ENCODE data around the gene ZNF775. TPM values are rescaled to one million over a fixed set of nuclear protein-coding genes. Genes with fewer than 3 reads are reported as not detected.

ZNF775 gene
- 1 to 10 TPM; 1.4 to 8.9 (median 4.5) TPM for polyA plus RNA-seq (ENCODE audit: low read depth in 6 of 6)

GRCh38 chr7:150378853-150379440, at the start of gene ZNF775:
Gene ZNF775, plus strand, starts transcription at chr7:150379330. Its CDS starts 9,141 bp downstream, at chr7:150388471.
- H3K4me3 Mint-ChIP-seq, result peak within 1 kb of the TSS; percentile 83 to 97 (median 94)
- peaks cover 46 to 67% (median 58%) of the 10 kb centered on the region in 3 donors for H3K4me1 Mint-ChIP-seq
- no peaks in the 10 kb centered on the region for H3K9me3 Mint-ChIP-seq
- H3K27ac Mint-ChIP-seq, result peak within 1 kb of the TSS; percentile 96 to 98 (median 97)
- H3K27me3 Mint-ChIP-seq, result no peaks in the 10 kb centered on the region
- DNase-seq (peak; percentile 96), ATAC-seq (ENCODE audit: low read depth in 2 of 2) (peak; percentile 88)
- H3K36me3 Mint-ChIP-seq, result no peaks in the 10 kb centered on the region

- Mint-ChIP-seq H3K4me3 (no peak overlapping the region), H3K27ac (peak overlapping the region in 1 of 6 donors; percentile 90), H3K27me3 (no peaks in the 10 kb centered on the region), H3K9me3 (no peaks in the 10 kb centered on the region), H3K4me1 (peaks cover 8 to 17% (median 11%) of the 10 kb centered on the region in 3 donors), H3K36me3 (peaks cover 7 to 9% of the 10 kb centered on the region in 2 donors)
- DNase-seq (no peak), ATAC-seq (ENCODE audit: low read depth in 2 of 2) (no peak)
These were observed 49.6 kb upstream of the ZNF775 start for GRCh38 chr7:150329331-150330120.

- H3K4me1 Mint-ChIP-seq, result peaks cover 0 to 9% (median 6%) of the 10 kb centered on the region in 3 donors
- peaks cover 7 to 9% of the 10 kb centered on the region in 2 donors for H3K36me3 Mint-ChIP-seq
- H3K4me3 Mint-ChIP-seq, result no peak overlapping the region
- H3K27ac Mint-ChIP-seq, result peak overlapping the region in 1 of 6 donors; percentile 90
- ATAC-seq (ENCODE audit: low read depth in 2 of 2) (no peak), DNase-seq (no peak)
- no peaks in the 10 kb centered on the region for H3K9me3 Mint-ChIP-seq
- peaks cover 0 to 3% (median 0%) of the 10 kb centered on the region in 3 donors for H3K27me3 Mint-ChIP-seq
These were observed 48.8 kb upstream of the ZNF775 start for GRCh38 chr7:150330211-150330885.

- no peak overlapping the region for H3K27ac Mint-ChIP-seq
- ATAC-seq (ENCODE audit: low read depth in 2 of 2) (no peak), DNase-seq (no peak)
- peaks cover 9 to 14% of the 10 kb centered on the region in 2 donors for H3K36me3 Mint-ChIP-seq
- no peak overlapping the region for H3K4me3 Mint-ChIP-seq
- H3K27me3 Mint-ChIP-seq, result peaks cover 0 to 5% (median 0%) of the 10 kb centered on the region in 3 donors
- peaks cover 0 to 2% (median 0%) of the 10 kb centered on the region in 3 donors for H3K4me1 Mint-ChIP-seq
- no peaks in the 10 kb centered on the region for H3K9me3 Mint-ChIP-seq
These were observed 46.1 kb upstream of the ZNF775 start for GRCh38 chr7:150332852-150333635.

GRCh38 chr7:150333659-150334058, 45.5 kb upstream of the ZNF775 start:
- Mint-ChIP-seq H3K27me3 (peaks cover 0 to 5% (median 0%) of the 10 kb centered on the region in 3 donors), H3K4me1 (peaks cover 0 to 2% (median under 1%) of the 10 kb centered on the region in 3 donors), H3K9me3 (no peaks in the 10 kb centered on the region), H3K36me3 (peaks cover 9 to 17% of the 10 kb centered on the region in 2 donors), H3K4me3 (no peak overlapping the region), H3K27ac (no peak overlapping the region)
- DNase-seq (no peak), ATAC-seq (ENCODE audit: low read depth in 2 of 2) (no peak)

- Mint-ChIP-seq H3K4me1 (peaks cover 2 to 3% (median 2%) of the 10 kb centered on the region in 3 donors), H3K36me3 (peaks cover 4 to 13% of the 10 kb centered on the region in 2 donors), H3K9me3 (no peaks in the 10 kb centered on the region), H3K27ac (no peak overlapping the region), H3K27me3 (peaks cover 0 to 7% (median 0%) of the 10 kb centered on the region in 3 donors), H3K4me3 (no peak overlapping the region)
- no peak for ATAC-seq (ENCODE audit: low read depth in 2 of 2)
- DNase-seq, result no peak
These were observed 45.0 kb upstream of the ZNF775 start for GRCh38 chr7:150334108-150334507.

GRCh38 chr7:150335108-150335773, 43.9 kb upstream of the ZNF775 start:
- H3K27me3 Mint-ChIP-seq, result peaks cover 8 to 12% (median 11%) of the 10 kb centered on the region in 3 donors
- no peaks in the 10 kb centered on the region for H3K9me3 Mint-ChIP-seq
- H3K27ac Mint-ChIP-seq, result peak overlapping the region in 1 of 6 donors; percentile 33
- H3K4me1 Mint-ChIP-seq, result peaks cover 9 to 13% (median 9%) of the 10 kb centered on the region in 3 donors
- DNase-seq, result no peak
- no peak for ATAC-seq (ENCODE audit: low read depth in 2 of 2)
- H3K4me3 Mint-ChIP-seq, result no peak overlapping the region
- H3K36me3 Mint-ChIP-seq, result peaks cover 0 to 10% of the 10 kb centered on the region in 2 donors

GRCh38 chr7:150335774-150336112, 43.4 kb upstream of the ZNF775 start:
- ATAC-seq (ENCODE audit: low read depth in 2 of 2) (no peak), DNase-seq (no peak)
- Mint-ChIP-seq H3K27ac (no peak overlapping the region), H3K36me3 (peaks cover 0 to 10% of the 10 kb centered on the region in 2 donors), H3K4me3 (no peak overlapping the region), H3K27me3 (peaks cover 12 to 15% (median 13%) of the 10 kb centered on the region in 3 donors), H3K9me3 (no peaks in the 10 kb centered on the region), H3K4me1 (peaks cover 9 to 18% (median 13%) of the 10 kb centered on the region in 3 donors)

- Mint-ChIP-seq H3K27me3 (peaks cover 13 to 25% (median 23%) of the 10 kb centered on the region in 3 donors), H3K4me3 (no peak overlapping the region), H3K27ac (no peak overlapping the region), H3K36me3 (peaks cover 0 to 10% of the 10 kb centered on the region in 2 donors), H3K9me3 (no peaks in the 10 kb centered on the region), H3K4me1 (peaks cover 9 to 25% (median 20%) of the 10 kb centered on the region in 3 donors)
- DNase-seq, result no peak
- ATAC-seq (ENCODE audit: low read depth in 2 of 2), result no peak
These were observed 42.4 kb upstream of the ZNF775 start for GRCh38 chr7:150336746-150337145.

- ATAC-seq (ENCODE audit: low read depth in 2 of 2), result no peak
These were observed 42.0 kb upstream of the ZNF775 start for GRCh38 chr7:150337179-150337578.

GRCh38 chr7:150337659-150338081, 41.5 kb upstream of the ZNF775 start:
- H3K36me3 Mint-ChIP-seq, result peaks cover 0 to 10% of the 10 kb centered on the region in 2 donors

More at GRCh38 chr7:150337179-150337578, 42.0 kb upstream of the ZNF775 start:
- no peak overlapping the region for H3K4me3 Mint-ChIP-seq
- DNase-seq, result no peak
- peaks cover 13 to 25% (median 23%) of the 10 kb centered on the region in 3 donors for H3K4me1 Mint-ChIP-seq
- H3K36me3 Mint-ChIP-seq, result peaks cover 0 to 10% of the 10 kb centered on the region in 2 donors
- no peaks in the 10 kb centered on the region for H3K9me3 Mint-ChIP-seq
- peaks cover 17 to 29% (median 27%) of the 10 kb centered on the region in 3 donors for H3K27me3 Mint-ChIP-seq
- H3K27ac Mint-ChIP-seq, result peak overlapping the region in 1 of 6 donors; percentile 37

GRCh38 chr7:150338166-150338829, 40.8 kb upstream of the ZNF775 start:
- H3K4me1 Mint-ChIP-seq, result peaks cover 13 to 25% (median 23%) of the 10 kb centered on the region in 3 donors
- ATAC-seq (ENCODE audit: low read depth in 2 of 2) (no peak), DNase-seq (no peak)
- H3K36me3 Mint-ChIP-seq, result peaks cover 0 to 10% of the 10 kb centered on the region in 2 donors
- H3K4me3 Mint-ChIP-seq, result peak overlapping the region in 1 of 8 donors; percentile 12
- H3K9me3 Mint-ChIP-seq, result peaks cover 0 to 3% (median 1%) of the 10 kb centered on the region in 7 donors
- H3K27me3 Mint-ChIP-seq, result peaks cover 25 to 40% (median 37%) of the 10 kb centered on the region in 3 donors
- no peak overlapping the region for H3K27ac Mint-ChIP-seq

More at GRCh38 chr7:150337659-150338081, 41.5 kb upstream of the ZNF775 start:
- Mint-ChIP-seq H3K27me3 (peaks cover 20 to 34% (median 30%) of the 10 kb centered on the region in 3 donors), H3K27ac (no peak overlapping the region), H3K4me1 (peaks cover 15 to 25% (median 23%) of the 10 kb centered on the region in 3 donors), H3K4me3 (no peak overlapping the region), H3K9me3 (no peaks in the 10 kb centered on the region)
- no peak for DNase-seq
- ATAC-seq (ENCODE audit: low read depth in 2 of 2), result no peak

All from naive B cell (primary cell).